Measurements from ENCODE around the gene OLFM3.

OLFM3 gene

GRCh38 chr1:101943237-101943636, 53.5 kb downstream of the OLFM3 start:
- DNase-seq (ENCODE audit: low spot score), result no peak

GRCh38 chr1:101942516-101943193, 54.1 kb downstream of the OLFM3 start:
- DNase-seq (ENCODE audit: low spot score), result no peak

GRCh38 chr1:101938681-101939080, 58.0 kb downstream of the OLFM3 start:
- DNase-seq (ENCODE audit: low spot score), result no peak

GRCh38 chr1:101929343-101929742, 67.4 kb downstream of the OLFM3 start:
- no peak for DNase-seq (ENCODE audit: low spot score)

GRCh38 chr1:101928829-101929228, 67.9 kb downstream of the OLFM3 start:
- DNase-seq (ENCODE audit: low spot score), result no peak

GRCh38 chr1:101924700-101925099, 72.0 kb downstream of the OLFM3 start:
- no peak for DNase-seq (ENCODE audit: low spot score)

- DNase-seq (ENCODE audit: low spot score), result no peak
Observed at GRCh38 chr1:101920577-101920976, 76.1 kb downstream of the OLFM3 start.

- no peak for DNase-seq (ENCODE audit: low spot score)
Observed at GRCh38 chr1:101918277-101918676, 78.4 kb downstream of the OLFM3 start.

GRCh38 chr1:101915597-101915996, 81.1 kb downstream of the OLFM3 start:
- no peak for DNase-seq (ENCODE audit: low spot score)

GRCh38 chr1:101914473-101915242, 82.1 kb downstream of the OLFM3 start:
- DNase-seq (ENCODE audit: low spot score), result no peak

- DNase-seq (ENCODE audit: low spot score), result no peak
Observed at GRCh38 chr1:101911894-101912293, 84.8 kb downstream of the OLFM3 start.

GRCh38 chr1:101908980-101909379, 87.7 kb downstream of the OLFM3 start:
- DNase-seq (ENCODE audit: low spot score), result no peak

GRCh38 chr1:101907264-101907663, 89.5 kb downstream of the OLFM3 start:
- DNase-seq (ENCODE audit: low spot score), result no peak

GRCh38 chr1:101905283-101905835, 91.4 kb downstream of the OLFM3 start:
- DNase-seq (ENCODE audit: low spot score), result no peak

GRCh38 chr1:101902199-101902598, 94.5 kb downstream of the OLFM3 start:
- no peak for DNase-seq (ENCODE audit: low spot score)

GRCh38 chr1:101898137-101898536, 98.6 kb downstream of the OLFM3 start:
- DNase-seq (ENCODE audit: low spot score), result no peak

GRCh38 chr1:101884621-101885020, 112.1 kb downstream of the OLFM3 start:
- no peak for DNase-seq (ENCODE audit: low spot score)

GRCh38 chr1:101875891-101876290, 120.8 kb downstream of the OLFM3 start:
- DNase-seq (ENCODE audit: low spot score), result no peak

- no peak for DNase-seq (ENCODE audit: low spot score)
Observed at GRCh38 chr1:101873672-101874071, 123.1 kb downstream of the OLFM3 start.

- DNase-seq (ENCODE audit: low spot score), result no peak
Observed at GRCh38 chr1:101859941-101860340, 136.8 kb downstream of the OLFM3 start.

GRCh38 chr1:101854271-101854670, 142.5 kb downstream of the OLFM3 start:
- DNase-seq (ENCODE audit: low spot score), result no peak

- DNase-seq (ENCODE audit: low spot score), result no peak
Observed at GRCh38 chr1:101852936-101853335, 143.8 kb downstream of the OLFM3 start.

GRCh38 chr1:101849356-101849755, 147.4 kb downstream of the OLFM3 start:
- no peak for DNase-seq (ENCODE audit: low spot score)
